Heart left ventricle (tissue), 13 donors: ENCODE data around the gene CMTM3.

Source experiments
- POLR2A ChIP-seq, 2 donors: fragments of 450-650 bp; IDR thresholded peaks; one replicate each; pipeline ENCODE4 v1.6.1; 2017; ENCODE audit warnings: antibody characterized with exemption in 2 of 2, mild to moderate bottlenecking in 2 of 2, moderate library complexity in 2 of 2
- TF ChIP-seq, protein P1 (sequence below), 12 donors: fragments of 200-600 bp; sonication (generic) in 4 of 12; IDR thresholded peaks; one replicate each; pipeline versions ENCODE4 v1.5.0 to v1.8.0; 2018 to 2022; ENCODE audit warnings: antibody characterized with exemption in 12 of 12, mild to moderate bottlenecking in 5 of 12
- donor health status: ischemic (EF 13 %, LVEDD 7.1; RV severe dilation, severe dysfunction).
- donor health status: DM: no; HTN: yes; CAD: no.
- donor health status: DM: no; HTN: no; CAD: no.
- donor health status: ischemic (EF 25% LVEDD 6.9; RV normal size, moderate dysfunction).
- donor health status: ischemic (EF 25% LVEDD 5.7; RV mildly dilated, moderate dysfunction).
- donor health status: ischemic (EF 35%, LVEDD 5.7; RV mildly dilated, moderate dysfunction).
- donor health status: nonischemic (EF 11% LVEDD 7.7; RV severe dilation, severe dysfunction).
- donor health status: DM: yes; HTN: yes; CAD: no.
- donor health status: PGD.
- donor health status: ischemic (EF 29% LVEDD 5.4; RV normal size, mild dysfunction).
- donor health status: nonischemic (EF 23%, LVEDD 6.1; RV moderate dilation, normal function).

DNA sequence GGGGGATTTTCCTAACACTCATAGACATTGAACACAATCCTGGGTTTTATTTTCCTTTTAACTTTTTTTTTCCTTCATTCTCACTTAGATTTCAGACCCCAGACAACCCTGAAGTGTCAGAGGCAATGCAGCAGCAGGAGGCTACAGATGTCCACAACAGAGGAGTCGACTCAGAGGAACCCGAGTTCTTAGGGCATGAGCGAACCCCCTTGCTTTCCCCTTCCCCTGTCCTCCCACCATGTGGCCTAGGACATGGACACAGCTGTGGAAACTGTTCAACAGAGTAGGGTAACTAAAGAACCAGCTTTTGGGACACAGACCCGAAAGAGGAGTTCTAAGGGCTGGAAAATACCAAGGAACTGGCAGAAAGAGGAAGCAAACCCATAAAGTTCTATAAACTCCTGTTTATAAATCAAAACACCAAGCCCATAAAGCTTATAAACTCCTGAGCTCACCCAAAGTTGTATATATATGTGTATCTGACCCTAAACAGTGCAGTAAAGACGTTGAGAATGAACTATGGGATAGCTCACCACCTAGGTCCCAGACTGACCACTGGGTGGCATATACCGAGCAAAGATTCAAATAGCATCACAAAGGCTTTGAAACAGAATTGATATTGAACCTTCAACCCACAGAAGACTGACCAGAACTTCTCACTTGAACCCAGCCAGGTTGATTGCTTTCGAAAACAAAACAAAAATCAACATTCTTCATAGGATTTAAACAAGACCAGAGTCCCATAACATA lies 58.1 kb downstream of the CMTM3 start:
- TF ChIP-seq, protein P1, sequence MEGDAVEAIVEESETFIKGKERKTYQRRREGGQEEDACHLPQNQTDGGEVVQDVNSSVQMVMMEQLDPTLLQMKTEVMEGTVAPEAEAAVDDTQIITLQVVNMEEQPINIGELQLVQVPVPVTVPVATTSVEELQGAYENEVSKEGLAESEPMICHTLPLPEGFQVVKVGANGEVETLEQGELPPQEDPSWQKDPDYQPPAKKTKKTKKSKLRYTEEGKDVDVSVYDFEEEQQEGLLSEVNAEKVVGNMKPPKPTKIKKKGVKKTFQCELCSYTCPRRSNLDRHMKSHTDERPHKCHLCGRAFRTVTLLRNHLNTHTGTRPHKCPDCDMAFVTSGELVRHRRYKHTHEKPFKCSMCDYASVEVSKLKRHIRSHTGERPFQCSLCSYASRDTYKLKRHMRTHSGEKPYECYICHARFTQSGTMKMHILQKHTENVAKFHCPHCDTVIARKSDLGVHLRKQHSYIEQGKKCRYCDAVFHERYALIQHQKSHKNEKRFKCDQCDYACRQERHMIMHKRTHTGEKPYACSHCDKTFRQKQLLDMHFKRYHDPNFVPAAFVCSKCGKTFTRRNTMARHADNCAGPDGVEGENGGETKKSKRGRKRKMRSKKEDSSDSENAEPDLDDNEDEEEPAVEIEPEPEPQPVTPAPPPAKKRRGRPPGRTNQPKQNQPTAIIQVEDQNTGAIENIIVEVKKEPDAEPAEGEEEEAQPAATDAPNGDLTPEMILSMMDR (IDR thresholded peaks at IDR 0.05) = peak; percentile 16 to 59 (median 41)
- TF ChIP-seq POLR2A (IDR thresholded peaks at IDR 0.05) = no peak
